Keratinocyte (primary cell): Measurements from ENCODE around the gene TNFRSF6B. TPM values are rescaled to one million over a fixed set of nuclear protein-coding genes. Genes with fewer than 3 reads are reported as not detected.

Source experiments
- DNase-seq: peaks from one replicate; pipeline ENCODE4 v3.0.0-alpha.2; 2011; ENCODE audit warnings: low read depth, missing footprints, low spot score
- FAIRE-seq: peaks from 2 replicates; lab custom pipeline; 2011; peaks lifted over from hg19 to GRCh38; lab: Jason Lieb, UNC
- H2AFZ ChIP-seq: 2 replicates; pipeline ENCODE4 v1.6.0; 2012; ENCODE audit warnings: low read length, control low read depth, inconsistent platforms; ENCODE audit not compliant: control insufficient read depth
- H3K27ac ChIP-seq: 2 replicates; pipeline ENCODE4 v1.5.1; 2011; ENCODE audit warnings: low read length; ENCODE audit not compliant: control insufficient read depth, insufficient read depth
- H3K27me3 ChIP-seq: 3 replicates; pipeline ENCODE4 v1.6.0; 2011; ENCODE audit warnings: low read length; ENCODE audit not compliant: control insufficient read depth, insufficient read depth; ENCODE audit errors: extremely low read depth
- H3K36me3 ChIP-seq, 2 experiments: 2 replicates in 1 of 2; 3 replicates in 1 of 2; pipeline ENCODE4 v1.5.1; 2011; ENCODE audit warnings: low read length in 2 of 2, mild to moderate bottlenecking in 1 of 2; ENCODE audit not compliant: control insufficient read depth in 2 of 2, insufficient read depth in 2 of 2; ENCODE audit errors: extremely low read depth in 1 of 2
- H3K4me1 ChIP-seq: 3 replicates; pipeline ENCODE4 v1.5.1; 2011; ENCODE audit warnings: low read length; ENCODE audit not compliant: control insufficient read depth, insufficient read depth; ENCODE audit errors: extremely low read depth
- H3K4me2 ChIP-seq: 3 replicates; pipeline ENCODE4 v1.6.0; 2011; ENCODE audit warnings: low read depth, low read length; ENCODE audit not compliant: control insufficient read depth, insufficient read depth; ENCODE audit errors: extremely low read depth
- H3K4me3 ChIP-seq, 3 experiments: fragments of 200-600 bp in 1 of 3; sonication (generic) in 1 of 3; 2 replicates in 2 of 3; 3 replicates in 1 of 3; pipeline ENCODE4 v1.5.1; 2011 to 2016; ENCODE audit warnings: low read length in 3 of 3, mild to moderate bottlenecking in 3 of 3, control low read depth in 2 of 3, inconsistent platforms in 1 of 3, low read depth in 1 of 3, mixed read lengths in 1 of 3, mixed run types in 1 of 3, moderate library complexity in 1 of 3; ENCODE audit not compliant: control insufficient read depth in 2 of 3, insufficient read depth in 2 of 3; ENCODE audit errors: extremely low read depth in 1 of 3
- H3K79me2 ChIP-seq: 2 replicates; pipeline ENCODE4 v1.6.0; 2012; ENCODE audit warnings: low read length; ENCODE audit not compliant: control insufficient read depth, insufficient read depth
- H3K9ac ChIP-seq: 3 replicates; pipeline ENCODE4 v1.6.0; 2011; ENCODE audit warnings: low read length; ENCODE audit not compliant: control insufficient read depth, insufficient read depth; ENCODE audit errors: extremely low read depth
- H3K9me1 ChIP-seq: 3 replicates; pipeline ENCODE4 v1.6.0; 2011; ENCODE audit warnings: low read length; ENCODE audit not compliant: control insufficient read depth, insufficient read depth; ENCODE audit errors: extremely low read depth
- H3K9me3 ChIP-seq: 2 replicates; pipeline ENCODE4 v1.5.1; 2012; ENCODE audit warnings: low read depth, low read length; ENCODE audit not compliant: control insufficient read depth
- H4K20me1 ChIP-seq: 3 replicates; pipeline ENCODE4 v1.6.0; 2011; ENCODE audit warnings: low read length; ENCODE audit not compliant: control insufficient read depth, insufficient read depth; ENCODE audit errors: extremely low read depth
- EZH2 ChIP-seq: IDR thresholded peaks from one replicate; pipeline ENCODE4 v1.6.1; 2012; ENCODE audit warnings: inconsistent platforms, mild to moderate bottlenecking, low read length, moderate library complexity
- dilution Hi-C: fragments of 300-500 bp; cut with MboI; formaldehyde crosslinking; loops from one replicate; pipeline ENCODE4 v1.7.0; 2020; ENCODE audit warnings: low sequenced_read_pairs; ENCODE audit not compliant: extremely low pct_ligation_motif_present
- polyA plus RNA-seq, 5 experiments: library from polyadenylated mRNA; depleted of rRNA in 3 of 5; stranded (reverse) in 3 of 5; stranded (forward) in 1 of 5; unstranded in 1 of 5; fragments of >200 nt; gene quantifications; 1 replicate in 1 of 5; 2 replicates in 3 of 5; 3 replicates in 1 of 5; pipeline versions ENCODE4 v1.2.1 to v1.2.3, GENCODE V29; 2011 to 2012; ENCODE audit warnings: missing spikeins in 2 of 5, low read depth in 1 of 5, low replicate concordance in 1 of 5
- small RNA-seq, 3 experiments: library from RNA; depleted of rRNA; stranded (forward); fragments of <200 nt; gene quantifications; one replicate each; pipeline ENCODE3, GENCODE V24; 2012; ENCODE audit warnings: low read depth in 3 of 3, low replicate concordance in 1 of 3; ENCODE audit not compliant: insufficient read length in 3 of 3
- TF ChIP-seq, protein P1 (sequence below), 3 experiments: IDR thresholded peaks in 1 of 3; conservative IDR thresholded peaks in 1 of 3; optimal IDR thresholded peaks in 1 of 3; 2 replicates in 2 of 3; 3 replicates in 1 of 3; pipeline versions ENCODE3 to v1.5.1; 2011; ENCODE audit warnings: low read length in 3 of 3, mild to moderate bottlenecking in 3 of 3, moderate library complexity in 2 of 3, control low read depth in 1 of 3, inconsistent platforms in 1 of 3; ENCODE audit not compliant: insufficient read depth in 2 of 3; ENCODE audit errors: extremely low read depth in 1 of 3

The TNFRSF6B gene
- polyA plus RNA-seq, 1 donor (not counting 4 experiments of a cell fraction or from before 2014, with no cell fraction given), result 51.9 TPM

DNA sequence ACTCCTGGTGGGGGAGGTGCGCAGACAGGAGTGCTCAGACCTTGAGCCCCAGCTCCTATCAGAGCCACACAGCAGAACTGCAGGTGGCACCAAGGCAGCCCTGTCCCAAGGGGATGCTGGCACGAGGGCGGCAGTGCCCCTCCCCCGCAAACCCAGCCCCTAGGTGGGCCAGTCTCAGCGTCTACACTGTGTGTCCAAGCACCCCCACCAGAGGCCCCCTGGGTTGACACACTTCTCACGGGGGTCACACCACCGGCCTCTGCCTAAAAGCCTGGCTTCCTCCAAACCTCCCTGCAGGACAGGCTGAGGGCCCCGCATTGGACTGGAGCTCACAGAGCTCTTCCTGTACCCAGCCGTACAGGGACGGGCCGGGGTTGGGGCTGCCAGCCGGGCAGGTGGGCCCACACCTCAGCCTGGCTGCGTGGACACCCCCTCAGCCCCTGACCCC, 51.2 kb downstream of the TNFRSF6B start:
- H3K4me3 ChIP-seq, result no peak overlapping the region
- no peak overlapping the region for H3K9ac ChIP-seq
- no peaks in the 10 kb centered on the region for H4K20me1 ChIP-seq
- no peaks in the 10 kb centered on the region for H3K79me2 ChIP-seq
- H3K27me3 ChIP-seq, result peaks cover 3% of the 10 kb centered on the region
- H3K27ac ChIP-seq, result no peak overlapping the region
- DNase-seq (no peak), FAIRE-seq (no peak)
- H2AFZ ChIP-seq, result no peak overlapping the region
- no peaks in the 10 kb centered on the region for H3K9me3 ChIP-seq
- H3K4me2 ChIP-seq, result no peak overlapping the region
- H3K36me3 ChIP-seq, result peaks cover 0 to 2% of the 10 kb centered on the region in 2 experiments
- H3K4me1 ChIP-seq, result no peaks in the 10 kb centered on the region
- H3K9me1 ChIP-seq, result no peaks in the 10 kb centered on the region
- TF ChIP-seq EZH2, result no peak
- TF ChIP-seq, protein P1, sequence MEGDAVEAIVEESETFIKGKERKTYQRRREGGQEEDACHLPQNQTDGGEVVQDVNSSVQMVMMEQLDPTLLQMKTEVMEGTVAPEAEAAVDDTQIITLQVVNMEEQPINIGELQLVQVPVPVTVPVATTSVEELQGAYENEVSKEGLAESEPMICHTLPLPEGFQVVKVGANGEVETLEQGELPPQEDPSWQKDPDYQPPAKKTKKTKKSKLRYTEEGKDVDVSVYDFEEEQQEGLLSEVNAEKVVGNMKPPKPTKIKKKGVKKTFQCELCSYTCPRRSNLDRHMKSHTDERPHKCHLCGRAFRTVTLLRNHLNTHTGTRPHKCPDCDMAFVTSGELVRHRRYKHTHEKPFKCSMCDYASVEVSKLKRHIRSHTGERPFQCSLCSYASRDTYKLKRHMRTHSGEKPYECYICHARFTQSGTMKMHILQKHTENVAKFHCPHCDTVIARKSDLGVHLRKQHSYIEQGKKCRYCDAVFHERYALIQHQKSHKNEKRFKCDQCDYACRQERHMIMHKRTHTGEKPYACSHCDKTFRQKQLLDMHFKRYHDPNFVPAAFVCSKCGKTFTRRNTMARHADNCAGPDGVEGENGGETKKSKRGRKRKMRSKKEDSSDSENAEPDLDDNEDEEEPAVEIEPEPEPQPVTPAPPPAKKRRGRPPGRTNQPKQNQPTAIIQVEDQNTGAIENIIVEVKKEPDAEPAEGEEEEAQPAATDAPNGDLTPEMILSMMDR (optimal IDR thresholded peaks at IDR 0.05 in 1 of 3, IDR thresholded peaks at IDR 0.05 in 1 of 3, conservative IDR thresholded peaks at IDR 0.05 in 1 of 3; ENCODE audit: extremely low read depth in 1 of 3, insufficient read depth in 2 of 3, low read length in 3 of 3), result no peak
- dilution Hi-C loops, result no loop called here

Small RNA genes within 50 kb of the gene (small RNA-seq; reads per million reads assigned to genes)
- gene LIME1 (0 reads per million in 3 experiments), gene TNFRSF6B (0 reads per million in 3 experiments)

Other genes with a start within 250 kb of the TNFRSF6B start
- 0.12 TPM in 1 of 3 replicates, not detected in the others for gene KCNQ2, start 224.0 kb upstream of the TNFRSF6B start, polyA plus RNA-seq
- 0.12 to 0.77 TPM (median 0.31 TPM) in 3 replicates for gene EEF1A2, start 197.6 kb upstream of the TNFRSF6B start, polyA plus RNA-seq
- 8.8 to 68.4 TPM (median 16.4 TPM) in 3 replicates for gene PPDPF, start 175.9 kb upstream of the TNFRSF6B start, polyA plus RNA-seq
- 28.5 to 38.9 TPM (median 37.0 TPM) in 3 replicates for gene PTK6, start 159.3 kb upstream of the TNFRSF6B start, polyA plus RNA-seq
- gene SRMS, start 148.9 kb upstream of the TNFRSF6B start, polyA plus RNA-seq, result 0.10 to 0.32 TPM (median 0.14 TPM) in 3 replicates
- gene FNDC11, start 142.5 kb upstream of the TNFRSF6B start, polyA plus RNA-seq, result 0.48 to 0.84 TPM (median 0.55 TPM) in 3 replicates
- 14.8 to 29.0 TPM (median 24.3 TPM) in 3 replicates for gene HELZ2, start 122.4 kb upstream of the TNFRSF6B start, polyA plus RNA-seq
- 5.1 to 8.4 TPM (median 6.2 TPM) in 3 replicates for gene GMEB2, start 69.6 kb upstream of the TNFRSF6B start, polyA plus RNA-seq
- gene STMN3, start 43.2 kb upstream of the TNFRSF6B start, polyA plus RNA-seq, result 9.2 to 12.0 TPM (median 10.5 TPM) in 3 replicates
- gene RTEL1, start 38.3 kb upstream of the TNFRSF6B start, polyA plus RNA-seq, result 7.7 to 12.4 TPM (median 11.2 TPM) in 3 replicates
- 29.7 to 37.4 TPM (median 30.4 TPM) in 3 replicates for gene ARFRP1, start 11.3 kb downstream of the TNFRSF6B start, polyA plus RNA-seq
- 7.8 to 13.5 TPM (median 12.2 TPM) in 3 replicates for gene ZGPAT, start 11.4 kb downstream of the TNFRSF6B start, polyA plus RNA-seq
- gene LIME1, start 40.0 kb downstream of the TNFRSF6B start, polyA plus RNA-seq, result 0.60 to 3.5 TPM (median 0.75 TPM) in 3 replicates
- gene SLC2A4RG, start 43.1 kb downstream of the TNFRSF6B start, polyA plus RNA-seq, result 18.3 to 33.6 TPM (median 23.5 TPM) in 3 replicates
- 0.12 to 0.18 TPM (median 0.13 TPM) in 3 replicates for gene ZBTB46, start 134.6 kb downstream of the TNFRSF6B start, polyA plus RNA-seq
- not detected in 3 replicates for gene ABHD16B, start 164.8 kb downstream of the TNFRSF6B start, polyA plus RNA-seq
- 177 to 208 TPM (median 200 TPM) in 3 replicates for gene TPD52L2, start 168.6 kb downstream of the TNFRSF6B start, polyA plus RNA-seq
- gene DNAJC5, start 198.5 kb downstream of the TNFRSF6B start, polyA plus RNA-seq, result 43.7 to 62.0 TPM (median 59.0 TPM) in 3 replicates